GM19397 (cell line): ENCODE measurements around the gene MMP2.

ENCODE experiments used
- ATAC-seq: cut with Tn5 transposase; IDR thresholded peaks from one replicate; pipeline ENCODE4 v1.9.1; 2021; ENCODE audit warnings: mild to moderate bottlenecking, moderate library complexity; ENCODE audit not compliant: unreplicated experiment

The MMP2 gene

GRCh38 chr16:55491691-55492090 lies 12.7 kb downstream of the MMP2 start:
- no peak for ATAC-seq

GRCh38 chr16:55492756-55493380 lies 13.9 kb downstream of the MMP2 start:
- ATAC-seq, result no peak

GRCh38 chr16:55494994-55495421 lies 16.0 kb downstream of the MMP2 start:
- no peak for ATAC-seq

- ATAC-seq, result no peak
These were observed 16.8 kb downstream of the MMP2 start for GRCh38 chr16:55495616-55496289.

- ATAC-seq, result no peak
These were observed 17.6 kb downstream of the MMP2 start for GRCh38 chr16:55496509-55497145.

GRCh38 chr16:55497558-55497957 lies 18.6 kb downstream of the MMP2 start:
- ATAC-seq, result no peak

GRCh38 chr16:55498101-55498500 lies 19.1 kb downstream of the MMP2 start:
- ATAC-seq, result no peak

GRCh38 chr16:55499281-55499680 lies 20.3 kb downstream of the MMP2 start:
- no peak for ATAC-seq

- ATAC-seq, result no peak
These were observed 21.0 kb downstream of the MMP2 start for GRCh38 chr16:55499951-55500529.

- ATAC-seq, result no peak
These were observed 21.6 kb downstream of the MMP2 start for GRCh38 chr16:55500530-55501011.

- no peak for ATAC-seq
These were observed 22.7 kb downstream of the MMP2 start for GRCh38 chr16:55501549-55502322.

- no peak for ATAC-seq
These were observed 23.9 kb downstream of the MMP2 start for GRCh38 chr16:55502801-55503366.

GRCh38 chr16:55503726-55504550 lies 24.9 kb downstream of the MMP2 start:
- ATAC-seq, result no peak

GRCh38 chr16:55505333-55506015 lies 26.5 kb downstream of the MMP2 start:
- ATAC-seq, result no peak

GRCh38 chr16:55506083-55506482 lies 27.1 kb downstream of the MMP2 start:
- ATAC-seq, result no peak

- ATAC-seq, result no peak
These were observed 27.7 kb downstream of the MMP2 start for GRCh38 chr16:55506708-55507107.

GRCh38 chr16:55508271-55508921 lies 29.4 kb downstream of the MMP2 start:
- ATAC-seq, result no peak
